Brain pericyte (primary cell): Measurements from ENCODE around the gene CASTOR1.

Source experiments
- DNase-seq: peaks from one replicate; pipeline ENCODE4 v3.0.0-alpha.2; 2012; ENCODE audit warnings: low read depth, low spot score

The CASTOR1 gene

GRCh38 chr22:30265131-30265720, 24.1 kb downstream of the CASTOR1 start:
- no peak for DNase-seq

GRCh38 chr22:30263883-30264282, 25.4 kb downstream of the CASTOR1 start:
- DNase-seq, result no peak

GRCh38 chr22:30262917-30263741, 26.2 kb downstream of the CASTOR1 start:
- no peak for DNase-seq

- DNase-seq, result no peak
Observed at GRCh38 chr22:30262112-30262511, 27.2 kb downstream of the CASTOR1 start.

GRCh38 chr22:30261134-30261533, 28.2 kb downstream of the CASTOR1 start:
- DNase-seq, result no peak

- no peak for DNase-seq
Observed at GRCh38 chr22:30260682-30261081, 28.6 kb downstream of the CASTOR1 start.

- no peak for DNase-seq
Observed at GRCh38 chr22:30260276-30260675, 29.0 kb downstream of the CASTOR1 start.

GRCh38 chr22:30254314-30254713, 35.0 kb downstream of the CASTOR1 start:
- DNase-seq, result no peak

GRCh38 chr22:30253205-30253852, 36.0 kb downstream of the CASTOR1 start:
- no peak for DNase-seq

GRCh38 chr22:30252411-30253204, 36.7 kb downstream of the CASTOR1 start:
- DNase-seq, result no peak

- no peak for DNase-seq
Observed at GRCh38 chr22:30251711-30252110, 37.6 kb downstream of the CASTOR1 start.

- no peak for DNase-seq
Observed at GRCh38 chr22:30250661-30251267, 38.5 kb downstream of the CASTOR1 start.

- no peak for DNase-seq
Observed at GRCh38 chr22:30250039-30250565, 39.2 kb downstream of the CASTOR1 start.

GRCh38 chr22:30249049-30250038, 40.0 kb downstream of the CASTOR1 start:
- DNase-seq, result no peak

GRCh38 chr22:30248484-30248883, 40.8 kb downstream of the CASTOR1 start:
- no peak for DNase-seq

- no peak for DNase-seq
Observed at GRCh38 chr22:30247974-30248373, 41.3 kb downstream of the CASTOR1 start.

GRCh38 chr22:30247561-30247960, 41.7 kb downstream of the CASTOR1 start:
- DNase-seq, result no peak

GRCh38 chr22:30246814-30247376, 42.4 kb downstream of the CASTOR1 start:
- no peak for DNase-seq

- no peak for DNase-seq
Observed at GRCh38 chr22:30245985-30246813, 43.1 kb downstream of the CASTOR1 start, which contains the start of gene LIF. LIF (minus strand) TSS chr22:30246759; CDS start chr22:30246695, 64 bp downstream.
